ENCODE measurements around the gene PFKFB4. TPM values are rescaled to one million over a fixed set of nuclear protein-coding genes. Genes with fewer than 3 reads are reported as not detected.

PFKFB4 gene
- total and polyA plus RNA-seq, 2 experiments from 2014 or later = 8.6 to 22.9 TPM

- no peak for TF ChIP-seq REST (IDR thresholded peaks at IDR 0.05; ENCODE audit: unreplicated experiment)
- TF ChIP-seq ZNF114 (CRISPR knock-in tag; IDR thresholded peaks at IDR 0.05) = no peak
- TF ChIP-seq STAT1 (IDR thresholded peaks at IDR 0.05; ENCODE audit: unreplicated experiment) = no peak
- no peak for TF ChIP-seq ZNF331 (CRISPR knock-in tag; IDR thresholded peaks at IDR 0.05; ENCODE audit: low read depth)
- TF ChIP-seq POLR2AphosphoS5 (IDR thresholded peaks at IDR 0.05; ENCODE audit: low read depth) = no peak
- no peak for TF ChIP-seq EZH2phosphoT487 (IDR thresholded peaks at IDR 0.05; ENCODE audit: unreplicated experiment)
- no peak for TF ChIP-seq CTCF (conservative IDR thresholded peaks at IDR 0.05; ENCODE audit: low read depth in 2 of 2)
- no peak for TF ChIP-seq ETS1 (IDR thresholded peaks at IDR 0.05)
- no peak for TF ChIP-seq CREB1 (CRISPR knock-in tag; IDR thresholded peaks at IDR 0.05; ENCODE audit: low read depth)
- TF ChIP-seq JUNB (IDR thresholded peaks at IDR 0.05; ENCODE audit: unreplicated experiment) = no peak
- TF ChIP-seq NANOG (IDR thresholded peaks at IDR 0.05; ENCODE audit: borderline replicate concordance) = no peak
Observed at GRCh38 chr3:48546203-48546829, 10.3 kb downstream of the PFKFB4 start (continued).

- Histone ChIP-seq H3K79me2 (replicated peaks; ENCODE audit: insufficient read depth) (no peaks in the 10 kb centered on the region), H3K36me3 (ENCODE audit: insufficient read depth) (peaks cover 14% of the 10 kb centered on the region; the same call in 1 of the 2 replicates), H3K4me3 (no peak overlapping the region), H4K20me1 (replicated peaks; ENCODE audit: insufficient read depth) (no peaks in the 10 kb centered on the region; the same call in 1 of the 2 replicates), H2AFZ (no peak overlapping the region), H3K4me1 (ENCODE audit: insufficient read depth) (no peaks in the 10 kb centered on the region), H3K27ac (ENCODE audit: low read depth) (no peak overlapping the region), H3K9me2 (ENCODE audit: insufficient read depth) (no peaks in the 10 kb centered on the region), H3K4me2 (no peak overlapping the region), H3K27me3 (ENCODE audit: insufficient read depth) (no peaks in the 10 kb centered on the region), H3F3A (replicated peaks; ENCODE audit: low read depth) (0 out of 2 replicates have a peak, but pooled peaks cover 11% of the 10 kb centered on the region)
- ATAC-seq (no peak), DNase-seq (ENCODE audit: low spot score) (no peak)
- peaks cover 10% of the 10 kb centered on the region for H3K27me3 Mint-ChIP-seq (ENCODE audit: insufficient read depth, low read depth, poor library complexity)
- peaks cover 23% of the 10 kb centered on the region for H3K36me3 Mint-ChIP-seq (ENCODE audit: low read depth)
- H3K4me1 Mint-ChIP-seq = 0 out of 3 replicates have a peak, but pooled peaks cover 3% of the 10 kb centered on the region
- no peak overlapping the region for H3K4me3 Mint-ChIP-seq
- no peaks in the 10 kb centered on the region for H3K9me3 Mint-ChIP-seq
- H3K27ac Mint-ChIP-seq = no peak overlapping the region
- TF ChIP-seq POLR2AphosphoS5 (IDR thresholded peaks at IDR 0.05; ENCODE audit: low read depth) (no peak), CREB1 (CRISPR knock-in tag; IDR thresholded peaks at IDR 0.05; ENCODE audit: low read depth) (no peak), JUNB (IDR thresholded peaks at IDR 0.05; ENCODE audit: unreplicated experiment) (no peak), ZNF114 (CRISPR knock-in tag; IDR thresholded peaks at IDR 0.05) (no peak), EZH2phosphoT487 (IDR thresholded peaks at IDR 0.05; ENCODE audit: unreplicated experiment) (no peak), ZNF331 (CRISPR knock-in tag; IDR thresholded peaks at IDR 0.05; ENCODE audit: low read depth) (no peak), CTCF (conservative IDR thresholded peaks at IDR 0.05; ENCODE audit: low read depth in 2 of 2) (no peak)
Observed at GRCh38 chr3:48544141-48544540, 12.5 kb downstream of the PFKFB4 start.
